OCI-LY7 (cell line): Measurements from ENCODE around the gene CDH19. TPM values are rescaled to one million over a fixed set of nuclear protein-coding genes. Genes with fewer than 3 reads are reported as not detected.

Source experiments
- BruUV-seq: library from RNA; stranded (reverse); fragments of 400-500 nt; replicated peaks from 2 replicates; lab custom pipeline; 2021; lab: Mats Ljungman, UMichigan
- CTCF ChIA-PET: fragments of 300-600 bp; sonication (Branson Sonifier 250); formaldehyde crosslinking; loops from one replicate; lab custom pipeline; 2022; ENCODE audit warnings: antibody characterized with exemption; ENCODE audit not compliant: unreplicated experiment; lab: Charles Lee
- POLR2A ChIA-PET: fragments of 300-600 bp; sonication (Branson Sonifier 250); formaldehyde crosslinking; loops from one replicate; lab custom pipeline; 2022; ENCODE audit warnings: antibody characterized with exemption; lab: Charles Lee
- DNase-seq: peaks from one replicate; pipeline ENCODE4 v3.0.0-alpha.2; 2015; ENCODE audit warnings: low spot score
- H2AFZ ChIP-seq: fragments of 200-600 bp; sonication (generic), shearing (Covaris generic); 2 replicates; pipeline ENCODE4 v1.6.1; 2014; ENCODE audit warnings: mild to moderate bottlenecking, antibody characterized with exemption, low read length, moderate library complexity
- H3K27ac ChIP-seq: fragments of 200-600 bp; sonication (generic); 2 replicates; pipeline ENCODE4 v1.5.1; 2014; ENCODE audit warnings: mixed run types, low read depth, mild to moderate bottlenecking, moderate library complexity, low read length, inconsistent platforms; ENCODE audit not compliant: poor library complexity, severe bottlenecking
- H3K36me3 ChIP-seq: fragments of 200-600 bp; sonication (generic); 2 replicates; pipeline ENCODE4 v1.6.1; 2014; ENCODE audit warnings: mild to moderate bottlenecking, antibody characterized with exemption, low read length, moderate library complexity, mixed read lengths; ENCODE audit not compliant: insufficient read depth
- H3K4me1 ChIP-seq: fragments of 200-600 bp; sonication (generic); 2 replicates; pipeline ENCODE4 v1.5.1; 2014; ENCODE audit warnings: mild to moderate bottlenecking, low read length; ENCODE audit not compliant: insufficient read depth, poor library complexity, severe bottlenecking
- H3K4me2 ChIP-seq: fragments of 200-600 bp; sonication (generic); 2 replicates; pipeline ENCODE4 v1.6.1; 2014; ENCODE audit warnings: mild to moderate bottlenecking, low read length
- H3K4me3 ChIP-seq: fragments of 200-600 bp; sonication (generic); 2 replicates; pipeline ENCODE4 v1.5.1; 2014; ENCODE audit warnings: mild to moderate bottlenecking, low read depth, low read length; ENCODE audit not compliant: poor library complexity, severe bottlenecking
- H3K79me2 ChIP-seq: fragments of 200-600 bp; sonication (generic); 2 replicates; pipeline ENCODE4 v1.6.1; 2016; ENCODE audit warnings: low read depth, mild to moderate bottlenecking, low read length, moderate library complexity, mixed read lengths; ENCODE audit not compliant: insufficient read depth
- H3K9me2 ChIP-seq: fragments of 200-600 bp; sonication (generic); 2 replicates; pipeline ENCODE4 v1.6.1; 2016; ENCODE audit warnings: mild to moderate bottlenecking, low read length, mixed read lengths; ENCODE audit not compliant: insufficient read depth
- H3K9me3 ChIP-seq: fragments of 200-600 bp; sonication (generic); 2 replicates; pipeline ENCODE4 v1.6.1; 2014; ENCODE audit warnings: mild to moderate bottlenecking, mixed run types, low read length, mixed read lengths
- H4K20me1 ChIP-seq: fragments of 200-600 bp; sonication (generic); 2 replicates; pipeline ENCODE4 v1.6.1; 2014; ENCODE audit warnings: mild to moderate bottlenecking, antibody characterized with exemption, low read length, moderate library complexity, mixed read lengths; ENCODE audit not compliant: insufficient read depth
- CTCF ChIP-seq: fragments of 200-600 bp; sonication (generic); conservative IDR thresholded peaks from 2 replicates; pipeline ENCODE4 v1.5.1; 2014; ENCODE audit warnings: mild to moderate bottlenecking, antibody characterized with exemption, low read length, moderate library complexity, mixed read lengths
- EZH2phosphoT487 ChIP-seq: fragments of 200-600 bp; sonication (generic); IDR thresholded peaks from 2 replicates; pipeline ENCODE4 v1.6.1; 2018; ENCODE audit warnings: low read depth, borderline replicate concordance, mild to moderate bottlenecking, mixed run types, antibody characterized with exemption, low read length, moderate library complexity, mixed read lengths
- intact Hi-C: fragments of 100-400 bp; cut with micrococcal nuclease; formaldehyde crosslinking; loops from one replicate; pipeline ENCODE4 v1.10.0; 2022; ENCODE audit not compliant: unreplicated experiment
- total RNA-seq, 2 experiments: library from RNA; depleted of rRNA in 1 of 2; stranded (reverse); fragments of >200 nt in 1 of 2; shearing (Covaris generic) in 1 of 2; gene quantifications; 2 replicates each; pipeline ENCODE4 v1.2.3, GENCODE V29; 2014 to 2022

Gene CDH19
- total RNA-seq, 2 experiments from 2014 or later: not detected

DNA sequence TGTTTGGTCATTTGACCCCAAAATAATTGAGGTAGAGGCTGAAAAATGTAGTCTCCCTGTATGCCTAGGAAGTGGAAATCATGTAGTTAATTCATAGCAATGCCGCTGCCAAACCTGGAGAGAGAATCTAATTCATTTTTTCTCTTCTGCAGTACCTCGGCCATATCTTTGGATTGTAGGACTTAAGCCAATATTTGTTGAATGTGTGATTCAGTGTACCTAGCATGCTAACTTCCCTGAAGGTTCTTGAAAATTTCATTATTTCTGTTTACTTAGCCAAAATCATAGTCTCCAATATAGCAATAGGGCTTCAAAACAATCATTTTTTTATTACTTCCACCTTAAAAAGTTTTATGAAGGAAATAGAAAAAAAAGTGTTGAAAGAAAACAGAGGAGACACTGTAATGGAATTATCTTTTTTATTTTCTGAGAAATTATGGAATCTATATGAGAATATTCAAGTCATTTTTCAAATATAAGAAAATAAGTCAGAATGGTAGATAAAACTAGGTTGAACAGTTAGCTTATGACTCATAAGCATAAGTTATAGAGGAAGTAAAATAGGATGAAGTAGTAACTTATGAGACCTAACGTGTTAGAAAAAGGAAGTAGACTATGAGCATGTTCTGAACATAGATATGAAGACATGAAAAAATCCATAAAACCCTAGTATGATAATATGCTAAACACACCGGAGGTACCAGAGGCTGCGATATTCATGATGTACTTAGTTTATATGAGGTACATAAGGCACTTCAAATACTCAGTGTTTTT, 35.2 kb upstream of the CDH19 start:
- Histone ChIP-seq H4K20me1 (no peaks in the 10 kb centered on the region), H3K4me1 (no peaks in the 10 kb centered on the region), H2AFZ (no peak overlapping the region), H3K36me3 (no peaks in the 10 kb centered on the region), H3K27ac (no peak overlapping the region), H3K4me2 (no peak overlapping the region), H3K9me2 (no peaks in the 10 kb centered on the region), H3K9me3 (no peaks in the 10 kb centered on the region), H3K4me3 (no peak overlapping the region), H3K79me2 (no peaks in the 10 kb centered on the region)
- TF ChIP-seq CTCF: no peak
- no peak for TF ChIP-seq EZH2phosphoT487
- BruUV-seq: no TSS peak
- intact Hi-C loops: no loop called here
- CTCF ChIA-PET: no interaction called here
- POLR2A ChIA-PET: no interaction called here
- no peak for DNase-seq

GRCh38 chr18:66635342-66635741, 31.5 kb upstream of the CDH19 start:
- Histone ChIP-seq H3K9me3 (no peaks in the 10 kb centered on the region), H3K27ac (no peak overlapping the region), H2AFZ (no peak overlapping the region), H3K4me3 (no peak overlapping the region), H4K20me1 (no peaks in the 10 kb centered on the region), H3K4me1 (no peaks in the 10 kb centered on the region), H3K9me2 (no peaks in the 10 kb centered on the region), H3K79me2 (no peaks in the 10 kb centered on the region), H3K36me3 (no peaks in the 10 kb centered on the region), H3K4me2 (no peak overlapping the region)
- BruUV-seq: no TSS peak
- POLR2A ChIA-PET: no interaction called here
- CTCF ChIA-PET: no interaction called here
- DNase-seq: no peak
- intact Hi-C loops: no loop called here
- TF ChIP-seq EZH2phosphoT487 (no peak), CTCF (no peak)

GRCh38 chr18:66632756-66633155, 28.9 kb upstream of the CDH19 start:
- Histone ChIP-seq H3K4me1 (no peaks in the 10 kb centered on the region), H3K4me3 (no peak overlapping the region), H3K79me2 (no peaks in the 10 kb centered on the region), H4K20me1 (no peaks in the 10 kb centered on the region), H3K36me3 (no peaks in the 10 kb centered on the region), H2AFZ (no peak overlapping the region), H3K27ac (no peak overlapping the region), H3K9me2 (no peaks in the 10 kb centered on the region), H3K4me2 (no peak overlapping the region), H3K9me3 (no peaks in the 10 kb centered on the region)
- POLR2A ChIA-PET: no interaction called here
- intact Hi-C loops: no loop called here
- BruUV-seq: no TSS peak
- TF ChIP-seq CTCF (no peak), EZH2phosphoT487 (no peak)
- DNase-seq: no peak
- CTCF ChIA-PET: no interaction called here
